Aorta (tissue), 5 donors: ENCODE data around the gene ETS1. TPM values are rescaled to one million over a fixed set of nuclear protein-coding genes. Genes with fewer than 3 reads are reported as not detected.

Experiments used
- ATAC-seq: fragments of 200-7000 bp; cut with Tn5 transposase; one replicate; pipeline ENCODE4 v1.9.1; 2022; ENCODE audit warnings: moderate library complexity; ENCODE audit not compliant: low FRiP score
- DNase-seq, 2 donors: peaks; one replicate each; pipeline ENCODE4 v3.0.0-alpha.2; 2020
- H3K27ac ChIP-seq, 2 donors: one replicate each; pipeline ENCODE4 v1.5.1; 2013; ENCODE audit warnings: low read length in 2 of 2, mild to moderate bottlenecking in 2 of 2, moderate library complexity in 2 of 2, control low read depth in 1 of 2, inconsistent platforms in 1 of 2, low read depth in 1 of 2
- H3K27me3 ChIP-seq, 2 donors: one replicate each; pipeline ENCODE4 v1.6.1; 2013; ENCODE audit warnings: control low read depth in 1 of 2, low read length in 1 of 2, mild to moderate bottlenecking in 1 of 2, moderate library complexity in 1 of 2; ENCODE audit not compliant: insufficient read depth in 2 of 2, control insufficient read depth in 1 of 2
- H3K36me3 ChIP-seq, 2 donors: one replicate each; pipeline ENCODE4 v1.6.1; 2013; ENCODE audit warnings: control low read depth in 1 of 2, low read length in 1 of 2, mild to moderate bottlenecking in 1 of 2; ENCODE audit not compliant: insufficient read depth in 2 of 2, control insufficient read depth in 1 of 2
- H3K4me1 ChIP-seq, 2 donors: one replicate each; pipeline ENCODE4 v1.6.1; 2013; ENCODE audit warnings: low read length in 2 of 2, control low read depth in 1 of 2, mild to moderate bottlenecking in 1 of 2, moderate library complexity in 1 of 2; ENCODE audit not compliant: insufficient read depth in 2 of 2, control insufficient read depth in 1 of 2
- H3K4me3 ChIP-seq, 2 donors: one replicate each; pipeline ENCODE4 v1.5.1; 2013; ENCODE audit warnings: low read length in 2 of 2, control low read depth in 1 of 2, mild to moderate bottlenecking in 1 of 2
- H3K9me3 ChIP-seq: one replicate; pipeline ENCODE4 v1.6.1; 2013; ENCODE audit warnings: mild to moderate bottlenecking, low read length; ENCODE audit not compliant: control insufficient read depth
- WGBS, 2 donors: extraction: QIAGEN DNeasy Blood & Tissue Kit; methylation state at CpG; one replicate each; pipeline ENCODE4 v1.1.7; 2013; 5-methylcytosine and 5-hydroxymethylcytosine counted together
- intact Hi-C, 2 donors: fragments of 100-400 bp; cut with DNase I; formaldehyde crosslinking; loops; one replicate each; pipeline versions ENCODE4 v1.14.2 to v1.15.0; 2022
- polyA plus RNA-seq, 2 donors: library from polyadenylated mRNA; stranded (reverse); fragments of 200-250 nt; gene quantifications; one replicate each; pipeline ENCODE4 v1.2.3, GENCODE V29; 2013
- total RNA-seq, 2 donors: library from RNA; stranded (reverse); fragmentation: NEBNext Ultra II Directional; extraction: Animal tissue kit (Norgen Biotek cat#: 25700); gene quantifications; one replicate each; pipeline ENCODE4 v1.2.1, GENCODE V29; 2021
- donor health status: healthy with polysubstance abuse.
- donor health status: Bipolar disorder and iron deficiency.
- donor health status: DM: no; HTN: no; CAD: no.
- donor health status: DM: no; HTN: no; CAD: no.
- donor health status: DM: yes; HTN: yes; CAD: no.

Gene ETS1
- total and polyA plus RNA-seq, 4 donors, result 17.8 to 125 (median 69.8) TPM

GRCh38 chr11:128573638-128574037, 13.7 kb downstream of the ETS1 start:
- DNase-seq (no peak), ATAC-seq (no peak)
- 80 to 89% methylated on average over 5 of the region's 5 CpGs for WGBS, 2 donors
- Histone ChIP-seq H3K9me3 (peaks cover 2% of the 10 kb centered on the region), H3K4me1 (no peaks in the 10 kb centered on the region), H3K27ac (no peak overlapping the region), H3K27me3 (no peaks in the 10 kb centered on the region), H3K36me3 (no peaks in the 10 kb centered on the region), H3K4me3 (no peak overlapping the region)
- intact Hi-C loops, result no loop called here

GRCh38 chr11:128572965-128573364, 14.4 kb downstream of the ETS1 start:
- Histone ChIP-seq H3K27ac (no peak overlapping the region), H3K27me3 (no peaks in the 10 kb centered on the region), H3K4me3 (no peak overlapping the region), H3K36me3 (no peaks in the 10 kb centered on the region), H3K4me1 (no peaks in the 10 kb centered on the region), H3K9me3 (peaks cover 2% of the 10 kb centered on the region)
- intact Hi-C loops, result no loop called here
- DNase-seq, result no peak
- WGBS, 2 donors, result 88 to 94% methylated on average over 6 of the region's 6 CpGs
- ATAC-seq, result no peak

GRCh38 chr11:128570632-128571031, 16.7 kb downstream of the ETS1 start:
- H3K4me3 ChIP-seq, result no peak overlapping the region
- H3K36me3 ChIP-seq, result no peaks in the 10 kb centered on the region
- intact Hi-C loops, result no loop called here
- ATAC-seq (no peak), DNase-seq (no peak)
- H3K4me1 ChIP-seq, result no peaks in the 10 kb centered on the region
- H3K27me3 ChIP-seq, result no peaks in the 10 kb centered on the region
- peaks cover 2% of the 10 kb centered on the region for H3K9me3 ChIP-seq
- 33 to 59% methylated on average over 7 of the region's 7 CpGs for WGBS, 2 donors
- H3K27ac ChIP-seq, result no peak overlapping the region

- Histone ChIP-seq H3K4me1 (no peaks in the 10 kb centered on the region), H3K4me3 (no peak overlapping the region), H3K36me3 (no peaks in the 10 kb centered on the region), H3K27ac (no peak overlapping the region), H3K27me3 (no peaks in the 10 kb centered on the region), H3K9me3 (no peaks in the 10 kb centered on the region)
- intact Hi-C loops, result no loop called here
- no peak for ATAC-seq
- WGBS, 2 donors, result 85 to 94% methylated on average over 2 of the region's 2 CpGs
- no peak for DNase-seq
Measured at GRCh38 chr11:128569291-128569690, 18.1 kb downstream of the ETS1 start.

GRCh38 chr11:128568166-128568778, 19.1 kb downstream of the ETS1 start:
- no peaks in the 10 kb centered on the region for H3K4me1 ChIP-seq
- no peaks in the 10 kb centered on the region for H3K9me3 ChIP-seq
- intact Hi-C loops, result no loop called here
- H3K36me3 ChIP-seq, result no peaks in the 10 kb centered on the region
- DNase-seq (peak; percentile 59 to 74), ATAC-seq (peak; percentile 63)
- no peak overlapping the region for H3K4me3 ChIP-seq
- 88 to 93% methylated on average over 11 of the region's 11 CpGs for WGBS, 2 donors
- no peak overlapping the region for H3K27ac ChIP-seq
- H3K27me3 ChIP-seq, result no peaks in the 10 kb centered on the region

GRCh38 chr11:128567130-128567529, 20.2 kb downstream of the ETS1 start:
- Histone ChIP-seq H3K36me3 (no peaks in the 10 kb centered on the region), H3K4me3 (no peak overlapping the region), H3K4me1 (no peaks in the 10 kb centered on the region), H3K27ac (no peak overlapping the region), H3K9me3 (no peaks in the 10 kb centered on the region), H3K27me3 (no peaks in the 10 kb centered on the region)
- 94 to 96% methylated on average over 3 of the region's 3 CpGs for WGBS, 2 donors
- DNase-seq (no peak), ATAC-seq (no peak)
- intact Hi-C loops, result no loop called here

- no peak overlapping the region for H3K27ac ChIP-seq
- DNase-seq, result no peak
- H3K4me3 ChIP-seq, result no peak overlapping the region
- H3K27me3 ChIP-seq, result no peaks in the 10 kb centered on the region
- H3K36me3 ChIP-seq, result no peaks in the 10 kb centered on the region
- no peak for ATAC-seq
- intact Hi-C loops, result no loop called here
- no peaks in the 10 kb centered on the region for H3K9me3 ChIP-seq
- no peaks in the 10 kb centered on the region for H3K4me1 ChIP-seq
- WGBS, 2 donors, result 90 to 94% methylated on average over 5 of the region's 5 CpGs
Measured at GRCh38 chr11:128565881-128566280, 21.5 kb downstream of the ETS1 start.

GRCh38 chr11:128564642-128565245, 22.6 kb downstream of the ETS1 start:
- Histone ChIP-seq H3K27ac (no peak overlapping the region), H3K27me3 (no peaks in the 10 kb centered on the region), H3K4me1 (no peaks in the 10 kb centered on the region), H3K36me3 (no peaks in the 10 kb centered on the region), H3K4me3 (no peak overlapping the region), H3K9me3 (no peaks in the 10 kb centered on the region)
- intact Hi-C loops, result no loop called here
- WGBS, 2 donors, result 96 to 98% methylated on average over 3 of the region's 3 CpGs
- DNase-seq, result no peak
- no peak for ATAC-seq

GRCh38 chr11:128563942-128564641, 23.3 kb downstream of the ETS1 start:
- H3K36me3 ChIP-seq, result no peaks in the 10 kb centered on the region
- no peak overlapping the region for H3K27ac ChIP-seq
- no peaks in the 10 kb centered on the region for H3K4me1 ChIP-seq
- no peak overlapping the region for H3K4me3 ChIP-seq
- H3K9me3 ChIP-seq, result no peaks in the 10 kb centered on the region
- DNase-seq (no peak), ATAC-seq (no peak)
- WGBS, 2 donors, result 55% methylated on average over 11 of the region's 11 CpGs
- H3K27me3 ChIP-seq, result no peaks in the 10 kb centered on the region
- intact Hi-C loops, result no loop called here
